OCI-LY1 (cell line): ENCODE data around the gene LDLRAD2.

Experiments used
- H2AFZ ChIP-seq: fragments of 200-600 bp; sonication (generic), shearing (Covaris generic); 2 replicates; pipeline ENCODE4 v1.6.0; 2014; ENCODE audit warnings: antibody characterized with exemption, mild to moderate bottlenecking, low read length
- H3F3A ChIP-seq: fragments of 200-600 bp; sonication (generic), shearing (Covaris generic); 2 replicates; pipeline ENCODE4 v1.6.0; 2014; ENCODE audit warnings: mild to moderate bottlenecking, antibody characterized with exemption, low read length, moderate library complexity; ENCODE audit not compliant: insufficient read depth
- H3K27ac ChIP-seq: fragments of 200-600 bp; sonication (generic); 2 replicates; pipeline ENCODE4 v1.5.1; 2014; ENCODE audit warnings: low read length, mixed run types, mild to moderate bottlenecking, low read depth; ENCODE audit not compliant: poor library complexity, severe bottlenecking
- H3K27me3 ChIP-seq: fragments of 200-600 bp; sonication (generic); 2 replicates; pipeline ENCODE4 v1.6.0; 2014; ENCODE audit warnings: antibody characterized with exemption, mild to moderate bottlenecking, low read length, moderate library complexity; ENCODE audit not compliant: insufficient read depth
- H3K36me3 ChIP-seq: fragments of 200-600 bp; sonication (generic); 2 replicates; pipeline ENCODE4 v1.6.1; 2014; ENCODE audit warnings: mild to moderate bottlenecking, antibody characterized with exemption, low read length, moderate library complexity, mixed read lengths; ENCODE audit not compliant: insufficient read depth
- H3K4me1 ChIP-seq: fragments of 200-600 bp; sonication (generic); 2 replicates; pipeline ENCODE4 v1.5.1; 2014; ENCODE audit warnings: mild to moderate bottlenecking, low read length, moderate library complexity; ENCODE audit not compliant: insufficient read depth, severe bottlenecking
- H3K4me2 ChIP-seq: fragments of 200-600 bp; sonication (generic), shearing (Covaris generic); 2 replicates; pipeline ENCODE4 v1.6.1; 2014; ENCODE audit warnings: low read length
- H3K4me3 ChIP-seq: fragments of 200-600 bp; sonication (generic); 2 replicates; pipeline ENCODE4 v1.5.1; 2014; ENCODE audit warnings: low read length, low read depth, mild to moderate bottlenecking, mixed read lengths; ENCODE audit not compliant: poor library complexity, severe bottlenecking
- H3K79me2 ChIP-seq: fragments of 200-600 bp; shearing (Covaris generic); 2 replicates; pipeline ENCODE4 v1.6.1; 2016; ENCODE audit warnings: mixed run types, low read length, mixed read lengths; ENCODE audit not compliant: insufficient read depth
- H3K9ac ChIP-seq: fragments of 200-600 bp; sonication (generic), shearing (Covaris generic); 2 replicates; pipeline ENCODE4 v1.6.1; 2014; ENCODE audit warnings: mild to moderate bottlenecking, low read length, mixed read lengths
- H3K9me2 ChIP-seq: fragments of 200-600 bp; sonication (generic), shearing (Covaris generic); 2 replicates; pipeline ENCODE4 v1.6.1; 2014; ENCODE audit warnings: low read depth, mild to moderate bottlenecking, low read length, mixed read lengths
- H3K9me3 ChIP-seq: fragments of 200-600 bp; shearing (Covaris generic); 2 replicates; pipeline ENCODE4 v1.6.1; 2014; ENCODE audit warnings: low read length, mixed read lengths
- H4K20me1 ChIP-seq: fragments of 200-600 bp; sonication (generic), shearing (Covaris generic); 2 replicates; pipeline ENCODE4 v1.6.0; 2016; ENCODE audit warnings: mild to moderate bottlenecking, low read length; ENCODE audit not compliant: insufficient read depth
- CTCF ChIP-seq: fragments of 200-600 bp; sonication (generic), shearing (Covaris generic); IDR thresholded peaks from 2 replicates; pipeline ENCODE4 v1.5.1; 2017; ENCODE audit warnings: mild to moderate bottlenecking, antibody characterized with exemption, low read length, moderate library complexity, mixed read lengths
- EZH2 ChIP-seq: fragments of 200-600 bp; sonication (generic), shearing (Covaris generic); IDR thresholded peaks from 2 replicates; pipeline ENCODE4 v1.8.0; 2017; ENCODE audit warnings: borderline replicate concordance, mixed run types, mild to moderate bottlenecking, antibody characterized with exemption, low read length, moderate library complexity, mixed read lengths

LDLRAD2 gene

GRCh38 chr1:21868482-21868881 lies 56.4 kb downstream of the LDLRAD2 start:
- Histone ChIP-seq H3K9me3 (no peaks in the 10 kb centered on the region), H3K27me3 (no peaks in the 10 kb centered on the region), H3K27ac (no peak overlapping the region), H2AFZ (no peak overlapping the region), H3K4me2 (no peak overlapping the region), H3K4me3 (no peak overlapping the region), H3K79me2 (no peaks in the 10 kb centered on the region), H3K4me1 (peaks cover 60% of the 10 kb centered on the region), H4K20me1 (no peaks in the 10 kb centered on the region), H3K9ac (no peak overlapping the region), H3K36me3 (no peaks in the 10 kb centered on the region), H3K9me2 (no peaks in the 10 kb centered on the region), H3F3A (no peaks in the 10 kb centered on the region)
- TF ChIP-seq CTCF (no peak), EZH2 (no peak)

GRCh38 chr1:21868941-21869454 lies 56.9 kb downstream of the LDLRAD2 start:
- no peaks in the 10 kb centered on the region for H3F3A ChIP-seq
- no peaks in the 10 kb centered on the region for H3K27me3 ChIP-seq
- no peaks in the 10 kb centered on the region for H3K9me2 ChIP-seq
- H3K4me2 ChIP-seq = no peak overlapping the region
- H3K4me3 ChIP-seq = no peak overlapping the region
- TF ChIP-seq EZH2 (no peak), CTCF (no peak)
- H3K36me3 ChIP-seq = no peaks in the 10 kb centered on the region
- no peaks in the 10 kb centered on the region for H3K9me3 ChIP-seq
- no peaks in the 10 kb centered on the region for H3K79me2 ChIP-seq
- H3K27ac ChIP-seq = no peak overlapping the region
- no peak overlapping the region for H3K9ac ChIP-seq
- no peak overlapping the region for H2AFZ ChIP-seq
- H4K20me1 ChIP-seq = no peaks in the 10 kb centered on the region
- H3K4me1 ChIP-seq = peaks cover 59% of the 10 kb centered on the region

- Histone ChIP-seq H3K9me2 (no peaks in the 10 kb centered on the region), H3F3A (no peaks in the 10 kb centered on the region), H3K4me1 (peaks cover 52% of the 10 kb centered on the region), H3K27me3 (no peaks in the 10 kb centered on the region), H3K36me3 (no peaks in the 10 kb centered on the region), H3K27ac (no peak overlapping the region), H3K9ac (no peak overlapping the region), H3K4me2 (no peak overlapping the region), H4K20me1 (no peaks in the 10 kb centered on the region), H3K9me3 (no peaks in the 10 kb centered on the region), H3K4me3 (no peak overlapping the region), H2AFZ (no peak overlapping the region), H3K79me2 (no peaks in the 10 kb centered on the region)
- no peak for TF ChIP-seq EZH2
- TF ChIP-seq CTCF = no peak
Measured at GRCh38 chr1:21869620-21870121, 57.6 kb downstream of the LDLRAD2 start.
